Fibroblast of pulmonary artery (primary cell): ENCODE results near the gene ZNF362.

Source experiments
- DNase-seq: peaks from one replicate; pipeline ENCODE4 v3.0.0-alpha.2; 2010; ENCODE audit warnings: low read depth
- H3K4me3 ChIP-seq: replicated peaks from 2 replicates; pipeline ENCODE4 v1.5.1; 2011; ENCODE audit warnings: low read depth, mild to moderate bottlenecking, control low read depth, low read length, moderate library complexity
- TF ChIP-seq, protein P1 (sequence below): IDR thresholded peaks from 2 replicates; pipeline ENCODE4 v1.5.1; 2011; ENCODE audit warnings: mild to moderate bottlenecking, control low read depth, low read length, inconsistent platforms; ENCODE audit errors: missing control alignments

Gene ZNF362

DNA sequence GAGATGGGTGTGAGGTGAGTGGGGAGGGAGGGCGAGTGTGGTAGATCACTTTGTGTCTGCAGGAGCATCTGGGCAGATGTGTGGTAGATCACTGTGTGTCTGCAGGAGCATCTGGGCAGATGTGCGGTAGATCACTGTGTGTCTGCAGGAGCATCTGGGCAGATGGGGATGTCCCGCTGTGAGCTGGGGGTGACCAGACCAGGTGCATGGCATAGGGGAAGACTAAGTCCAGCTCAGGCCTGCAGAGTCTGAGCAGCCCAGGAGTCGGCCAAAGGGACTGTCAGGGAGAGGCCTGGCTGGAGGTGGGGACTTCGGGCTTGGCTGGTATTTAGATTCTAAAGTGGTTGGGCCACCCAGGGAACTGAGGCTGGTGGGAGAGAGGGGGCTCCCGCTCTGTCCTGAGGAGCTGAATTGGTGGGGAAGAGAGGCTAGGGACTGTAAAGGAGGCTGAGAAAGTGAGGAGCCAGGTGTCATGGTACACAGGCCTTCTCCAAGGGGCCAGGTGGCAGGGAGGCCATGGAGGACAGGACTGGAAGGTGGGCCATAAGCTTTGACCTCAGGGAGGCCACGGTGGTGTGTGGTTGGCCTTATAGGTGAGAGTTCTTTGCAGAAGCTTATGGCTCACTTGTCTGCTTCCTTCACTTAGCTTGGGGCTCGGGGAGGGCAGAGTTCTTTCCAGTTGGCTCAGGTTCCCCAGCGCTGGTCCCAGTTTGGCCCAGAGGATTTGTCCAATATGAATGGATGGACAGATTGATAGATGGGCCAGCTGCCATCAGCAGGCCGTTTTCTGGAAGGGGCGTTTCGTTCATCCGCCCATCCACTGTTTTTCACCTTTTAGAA is 15.6 kb downstream of the ZNF362 start:
- no peak for DNase-seq
- TF ChIP-seq, protein P1, sequence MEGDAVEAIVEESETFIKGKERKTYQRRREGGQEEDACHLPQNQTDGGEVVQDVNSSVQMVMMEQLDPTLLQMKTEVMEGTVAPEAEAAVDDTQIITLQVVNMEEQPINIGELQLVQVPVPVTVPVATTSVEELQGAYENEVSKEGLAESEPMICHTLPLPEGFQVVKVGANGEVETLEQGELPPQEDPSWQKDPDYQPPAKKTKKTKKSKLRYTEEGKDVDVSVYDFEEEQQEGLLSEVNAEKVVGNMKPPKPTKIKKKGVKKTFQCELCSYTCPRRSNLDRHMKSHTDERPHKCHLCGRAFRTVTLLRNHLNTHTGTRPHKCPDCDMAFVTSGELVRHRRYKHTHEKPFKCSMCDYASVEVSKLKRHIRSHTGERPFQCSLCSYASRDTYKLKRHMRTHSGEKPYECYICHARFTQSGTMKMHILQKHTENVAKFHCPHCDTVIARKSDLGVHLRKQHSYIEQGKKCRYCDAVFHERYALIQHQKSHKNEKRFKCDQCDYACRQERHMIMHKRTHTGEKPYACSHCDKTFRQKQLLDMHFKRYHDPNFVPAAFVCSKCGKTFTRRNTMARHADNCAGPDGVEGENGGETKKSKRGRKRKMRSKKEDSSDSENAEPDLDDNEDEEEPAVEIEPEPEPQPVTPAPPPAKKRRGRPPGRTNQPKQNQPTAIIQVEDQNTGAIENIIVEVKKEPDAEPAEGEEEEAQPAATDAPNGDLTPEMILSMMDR = no peak
- H3K4me3 ChIP-seq = no peak overlapping the region

GRCh38 chr1:33272509-33272908 is 16.2 kb downstream of the ZNF362 start:
- no peak for DNase-seq
- TF ChIP-seq, protein P1 = no peak

GRCh38 chr1:33272930-33273329 is 16.6 kb downstream of the ZNF362 start:
- no peak for DNase-seq
- no peak overlapping the region for H3K4me3 ChIP-seq
- TF ChIP-seq, protein P1 = no peak

More at GRCh38 chr1:33272509-33272908, 16.2 kb downstream of the ZNF362 start:
- no peak overlapping the region for H3K4me3 ChIP-seq

GRCh38 chr1:33273406-33273805 is 17.1 kb downstream of the ZNF362 start:
- DNase-seq = no peak
- H3K4me3 ChIP-seq = no peak overlapping the region
- TF ChIP-seq, protein P1 = no peak

- no peak overlapping the region for H3K4me3 ChIP-seq
- TF ChIP-seq, protein P1 = no peak
- DNase-seq = no peak
These were observed 17.7 kb downstream of the ZNF362 start for GRCh38 chr1:33273961-33274371.

GRCh38 chr1:33274446-33274845 is 18.2 kb downstream of the ZNF362 start:
- TF ChIP-seq, protein P1 = no peak
- H3K4me3 ChIP-seq = no peak overlapping the region
- DNase-seq = no peak

- DNase-seq = no peak
- no peak overlapping the region for H3K4me3 ChIP-seq
- TF ChIP-seq, protein P1 = no peak
These were observed 18.9 kb downstream of the ZNF362 start for GRCh38 chr1:33275195-33275594.
